ENCODE measurements around the gene IRAK2.

DNA sequence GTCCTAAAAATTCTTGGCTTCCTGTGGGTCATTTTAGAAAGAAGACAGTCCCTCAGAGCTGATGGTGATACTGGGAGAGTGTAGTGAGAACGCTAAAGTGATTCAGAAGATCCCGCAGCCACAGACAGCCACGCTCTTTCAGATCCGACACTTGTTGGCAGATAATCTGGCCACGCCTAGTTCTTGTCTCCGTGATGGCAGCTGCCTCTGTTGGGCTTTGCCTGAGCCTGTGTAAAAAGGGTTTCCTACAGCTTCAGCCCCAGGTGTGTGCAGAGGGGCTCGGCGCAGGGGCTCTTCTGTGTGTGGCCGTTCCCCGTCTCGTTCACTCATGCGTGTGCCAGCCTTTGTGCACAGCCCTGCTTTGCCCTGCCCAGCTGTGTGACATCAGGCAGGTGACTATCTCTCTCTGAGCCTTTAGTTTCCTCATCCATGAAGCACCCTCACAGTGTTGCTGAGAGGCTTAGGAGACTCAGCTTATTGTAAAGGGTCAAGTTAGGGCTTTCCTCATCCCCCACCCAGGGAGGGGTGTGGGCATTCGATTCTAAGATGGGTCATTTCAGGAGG is 6.3 kb downstream of the IRAK2 start:
- TF ChIP-seq, protein P1, sequence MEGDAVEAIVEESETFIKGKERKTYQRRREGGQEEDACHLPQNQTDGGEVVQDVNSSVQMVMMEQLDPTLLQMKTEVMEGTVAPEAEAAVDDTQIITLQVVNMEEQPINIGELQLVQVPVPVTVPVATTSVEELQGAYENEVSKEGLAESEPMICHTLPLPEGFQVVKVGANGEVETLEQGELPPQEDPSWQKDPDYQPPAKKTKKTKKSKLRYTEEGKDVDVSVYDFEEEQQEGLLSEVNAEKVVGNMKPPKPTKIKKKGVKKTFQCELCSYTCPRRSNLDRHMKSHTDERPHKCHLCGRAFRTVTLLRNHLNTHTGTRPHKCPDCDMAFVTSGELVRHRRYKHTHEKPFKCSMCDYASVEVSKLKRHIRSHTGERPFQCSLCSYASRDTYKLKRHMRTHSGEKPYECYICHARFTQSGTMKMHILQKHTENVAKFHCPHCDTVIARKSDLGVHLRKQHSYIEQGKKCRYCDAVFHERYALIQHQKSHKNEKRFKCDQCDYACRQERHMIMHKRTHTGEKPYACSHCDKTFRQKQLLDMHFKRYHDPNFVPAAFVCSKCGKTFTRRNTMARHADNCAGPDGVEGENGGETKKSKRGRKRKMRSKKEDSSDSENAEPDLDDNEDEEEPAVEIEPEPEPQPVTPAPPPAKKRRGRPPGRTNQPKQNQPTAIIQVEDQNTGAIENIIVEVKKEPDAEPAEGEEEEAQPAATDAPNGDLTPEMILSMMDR (IDR thresholded peaks at IDR 0.05) = no peak
- TF ChIP-seq EP300 (IDR thresholded peaks at IDR 0.05) (no peak), POLR2A (IDR thresholded peaks at IDR 0.05) (no peak)
